Transverse colon (tissue), 4 donors: ENCODE results near the gene RPIA. TPM values are rescaled to one million over a fixed set of nuclear protein-coding genes. Genes with fewer than 3 reads are reported as not detected.

Experiments
- DNase-seq: peaks from one replicate; pipeline ENCODE4 v3.0.0-alpha.2; 2019
- H3K27ac ChIP-seq, 4 donors: fragments of 200-600 bp; sonication (generic); 2 replicates each; pipeline ENCODE4 v1.5.1; 2016 to 2018; ENCODE audit warnings: inconsistent platforms in 4 of 4
- H3K27me3 ChIP-seq: fragments of 200-600 bp; sonication (generic); 2 replicates; pipeline ENCODE4 v1.5.1; 2017; ENCODE audit warnings: inconsistent platforms
- H3K36me3 ChIP-seq, 4 donors: fragments of 200-600 bp; sonication (generic); 2 replicates each; pipeline ENCODE4 v1.5.1; 2017 to 2019; ENCODE audit warnings: inconsistent platforms in 4 of 4
- H3K4me1 ChIP-seq, 4 donors: fragments of 200-600 bp; sonication (generic); 2 replicates each; pipeline ENCODE4 v1.5.1; 2017 to 2020; ENCODE audit warnings: inconsistent platforms in 4 of 4
- H3K4me3 ChIP-seq, 4 donors: fragments of 200-600 bp; sonication (generic); 1 replicate in 1 of 4; 2 replicates in 3 of 4; pipeline versions ENCODE4 v1.5.1 to v1.6.1; 2017 to 2019; ENCODE audit warnings: inconsistent platforms in 4 of 4
- H3K9me3 ChIP-seq, 2 donors: fragments of 200-600 bp; sonication (generic); 2 replicates each; pipeline ENCODE4 v1.5.1; 2017 to 2019; ENCODE audit warnings: inconsistent platforms in 2 of 2
- CTCF ChIP-seq, 5 experiments: fragments of 200-600 bp in 3 of 5; fragments of 450-650 bp in 2 of 5; sonication (generic) in 3 of 5; IDR thresholded peaks; 1 replicate in 2 of 5; 2 replicates in 3 of 5; pipeline ENCODE4 v1.5.1; 2016 to 2017; ENCODE audit warnings: antibody characterized with exemption in 5 of 5, inconsistent platforms in 3 of 5, mild to moderate bottlenecking in 2 of 5, moderate library complexity in 1 of 5
- EP300 ChIP-seq: sonication (generic); formaldehyde crosslinking; IDR thresholded peaks from one replicate; pipeline ENCODE4 v1.6.1; 2017; ENCODE audit warnings: antibody characterized with exemption, low read depth
- POLR2A ChIP-seq: fragments of 450-650 bp; IDR thresholded peaks from one replicate; pipeline ENCODE4 v1.6.1; 2016; ENCODE audit warnings: antibody characterized with exemption, mild to moderate bottlenecking, moderate library complexity
- POLR2AphosphoS5 ChIP-seq, 3 donors: sonication (generic); formaldehyde crosslinking; IDR thresholded peaks; one replicate each; pipeline ENCODE4 v1.6.1; 2016; ENCODE audit warnings: antibody characterized with exemption in 3 of 3
- WGBS, 2 donors: methylation state at CpG; one replicate each; pipeline ENCODE4 v1.1.5; 2018; ENCODE audit warnings: low coverage in 1 of 2; 5-methylcytosine and 5-hydroxymethylcytosine counted together
- in situ Hi-C, 4 donors: fragments of 200-750 bp; cut with MboI; loops; one replicate each; pipeline versions ENCODE4 v1.15.0 to v1.15.1; 2017; ENCODE audit warnings: low sequenced_read_pairs in 3 of 4, low pct_ligation_motif_present in 1 of 4, low pct_unique_long_range_greater_than_20kb in 1 of 4
- intact Hi-C: fragments of 100-400 bp; cut with DNase I; formaldehyde crosslinking; loops from one replicate; pipeline ENCODE4 v1.15.1; 2023; ENCODE audit warnings: low total_unique reads
- total RNA-seq, 4 donors: library from RNA; depleted of rRNA; stranded (reverse); fragments of >200 nt; gene quantifications; one replicate each; pipeline ENCODE4 v1.1.0, GENCODE V29; 2016

Gene RPIA
- total RNA-seq, 4 donors from 2014 or later: 2.2 to 20.8 (median 9.7) TPM

GRCh38 chr2:88692187-88692586 lies 714 bp downstream of the RPIA start:
- TF ChIP-seq POLR2A (no peak), CTCF (IDR thresholded peaks at IDR 0.05) (no peak), EP300 (no peak), POLR2AphosphoS5 (IDR thresholded peaks at IDR 0.05) (no peak)
- 0 to 1% methylated on average over 1 to 11 of the region's 11 CpGs for WGBS, 2 donors

GRCh38 chr2:88693911-88694414 lies 2.5 kb downstream of the RPIA start:
- intact Hi-C loops (no loop called here), in situ Hi-C loops (no loop called here)
- Histone ChIP-seq H3K27me3 (no peaks in the 10 kb centered on the region), H3K4me3 (no peak overlapping the region), H3K4me1 (peaks cover 0 to 49% (median 26%) of the 10 kb centered on the region in 4 donors), H3K27ac (no peak overlapping the region), H3K36me3 (no peaks in the 10 kb centered on the region), H3K9me3 (no peaks in the 10 kb centered on the region)
- TF ChIP-seq POLR2A (no peak), POLR2AphosphoS5 (IDR thresholded peaks at IDR 0.05) (no peak), CTCF (IDR thresholded peaks at IDR 0.05) (no peak), EP300 (no peak)
- DNase-seq: no peak
- WGBS, 2 donors: 91% methylated on average over 3 of the region's 3 CpGs; no CpG with 5 or more reads in 1 of the 2 donors

More at GRCh38 chr2:88692187-88692586, 714 bp downstream of the RPIA start:
- Histone ChIP-seq H3K4me1 (peaks cover 0 to 32% (median 16%) of the 10 kb centered on the region in 4 donors), H3K36me3 (no peaks in the 10 kb centered on the region), H3K4me3 (peak overlapping the region; percentile 76 to 82 (median 78)), H3K27me3 (no peaks in the 10 kb centered on the region), H3K9me3 (no peaks in the 10 kb centered on the region), H3K27ac (peak overlapping the region; percentile 80 to 91 (median 86))
- in situ Hi-C loops: no loop called here
- intact Hi-C loops: no loop called here
- DNase-seq: peak; percentile 47

- H3K4me3 ChIP-seq: no peak overlapping the region
- H3K36me3 ChIP-seq: no peaks in the 10 kb centered on the region
- H3K27me3 ChIP-seq: no peaks in the 10 kb centered on the region
- no peaks in the 10 kb centered on the region for H3K9me3 ChIP-seq
- H3K4me1 ChIP-seq: peaks cover 0 to 50% (median 20%) of the 10 kb centered on the region in 4 donors
- no peak for TF ChIP-seq POLR2A
- TF ChIP-seq POLR2AphosphoS5 (IDR thresholded peaks at IDR 0.05): no peak
- no peak for TF ChIP-seq EP300
- no peak for TF ChIP-seq CTCF (IDR thresholded peaks at IDR 0.05)
- in situ Hi-C loops: no loop called here
- intact Hi-C loops: no loop called here
- DNase-seq: no peak
- H3K27ac ChIP-seq: peak overlapping the region in 1 of 4 donors; percentile 69
- 84 to 89% methylated on average over 3 of the region's 3 CpGs for WGBS, 2 donors
Measured at GRCh38 chr2:88696611-88697010, 5.1 kb downstream of the RPIA start.

- Histone ChIP-seq H3K27ac (peak overlapping the region; percentile 69 to 82 (median 76)), H3K36me3 (no peaks in the 10 kb centered on the region), H3K4me3 (peak overlapping the region in 1 of 4 donors; percentile 24), H3K9me3 (no peaks in the 10 kb centered on the region), H3K27me3 (no peaks in the 10 kb centered on the region), H3K4me1 (peaks cover 0 to 45% (median 16%) of the 10 kb centered on the region in 4 donors)
- in situ Hi-C loops: no loop called here
- no peak for DNase-seq
- TF ChIP-seq CTCF (IDR thresholded peaks at IDR 0.05) (no peak), POLR2AphosphoS5 (IDR thresholded peaks at IDR 0.05) (no peak), POLR2A (no peak), EP300 (no peak)
- 55 to 59% methylated on average over 2 to 3 of the region's 3 CpGs for WGBS, 2 donors
- intact Hi-C loops: no loop called here
Measured at GRCh38 chr2:88697370-88698026, 6.0 kb downstream of the RPIA start.
